Stimulated activated CD8-positive, alpha-beta memory T cell treated with anti-CD3 and anti-CD28 coated beads, Interleukin-7, amount 100 ng/mL, for 4 hours (primary cell): Measurements from ENCODE around the gene C1orf174.
A peak's percentile ranks its signal among the peaks of the same experiment; 100 is the strongest.
"Not testable (repeated sequence)": the region's sequence is repeated elsewhere in the genome, so short reads cannot be mapped to it uniquely, and the experiment has no call there.

ENCODE experiments used
- DNase-seq, 2 donors: peaks; one replicate each; pipeline ENCODE4 v3.0.0-alpha.2; 2020; ENCODE audit warnings: low read depth in 2 of 2

The C1orf174 gene

GRCh38 chr1:3925762-3926161, 25.7 kb upstream of the C1orf174 start:
- DNase-seq = no peak

GRCh38 chr1:3925256-3925655, 25.2 kb upstream of the C1orf174 start:
- no peak for DNase-seq

- DNase-seq = no peak
These were observed 24.8 kb upstream of the C1orf174 start for GRCh38 chr1:3924825-3925220.

GRCh38 chr1:3924186-3924824, 24.2 kb upstream of the C1orf174 start:
- DNase-seq = no peak

- DNase-seq = no peak
These were observed 23.5 kb upstream of the C1orf174 start for GRCh38 chr1:3923378-3924185.

- DNase-seq = no peak
These were observed 22.8 kb upstream of the C1orf174 start for GRCh38 chr1:3922851-3923250.

- DNase-seq = no peak
These were observed 22.2 kb upstream of the C1orf174 start for GRCh38 chr1:3922201-3922725.

GRCh38 chr1:3921765-3922164, 21.7 kb upstream of the C1orf174 start:
- DNase-seq = no peak

- DNase-seq = no peak
These were observed 19.6 kb upstream of the C1orf174 start for GRCh38 chr1:3919706-3920105.

GRCh38 chr1:3918966-3919611, 19.0 kb upstream of the C1orf174 start:
- no peak for DNase-seq

GRCh38 chr1:3918359-3918758, 18.3 kb upstream of the C1orf174 start:
- DNase-seq = not testable (repeated sequence)

- DNase-seq = no peak
These were observed 17.7 kb upstream of the C1orf174 start for GRCh38 chr1:3917761-3918160.

- DNase-seq = no peak
These were observed 15.6 kb upstream of the C1orf174 start for GRCh38 chr1:3915551-3916121.

GRCh38 chr1:3914911-3915310, 14.8 kb upstream of the C1orf174 start:
- DNase-seq = no peak

GRCh38 chr1:3914331-3914851, 14.3 kb upstream of the C1orf174 start:
- DNase-seq = no peak

GRCh38 chr1:3912809-3913685, 13.0 kb upstream of the C1orf174 start:
- DNase-seq = no peak

GRCh38 chr1:3911981-3912808, 12.1 kb upstream of the C1orf174 start:
- DNase-seq = no peak

- peak; percentile 32 to 62 for DNase-seq
These were observed 11.1 kb upstream of the C1orf174 start for GRCh38 chr1:3910857-3911845.
